Keratinocyte (primary cell): Measurements from ENCODE around the gene ATP6V0B.

Source experiments
- EZH2 ChIP-seq: IDR thresholded peaks from one replicate; pipeline ENCODE4 v1.6.1; 2012; ENCODE audit warnings: inconsistent platforms, mild to moderate bottlenecking, low read length, moderate library complexity
- TF ChIP-seq, protein P1 (sequence below), 3 experiments: IDR thresholded peaks in 1 of 3; conservative IDR thresholded peaks in 1 of 3; optimal IDR thresholded peaks in 1 of 3; 2 replicates in 2 of 3; 3 replicates in 1 of 3; pipeline versions ENCODE3 to v1.5.1; 2011; ENCODE audit warnings: low read length in 3 of 3, mild to moderate bottlenecking in 3 of 3, moderate library complexity in 2 of 3, control low read depth in 1 of 3, inconsistent platforms in 1 of 3; ENCODE audit not compliant: insufficient read depth in 2 of 3; ENCODE audit errors: extremely low read depth in 1 of 3

DNA sequence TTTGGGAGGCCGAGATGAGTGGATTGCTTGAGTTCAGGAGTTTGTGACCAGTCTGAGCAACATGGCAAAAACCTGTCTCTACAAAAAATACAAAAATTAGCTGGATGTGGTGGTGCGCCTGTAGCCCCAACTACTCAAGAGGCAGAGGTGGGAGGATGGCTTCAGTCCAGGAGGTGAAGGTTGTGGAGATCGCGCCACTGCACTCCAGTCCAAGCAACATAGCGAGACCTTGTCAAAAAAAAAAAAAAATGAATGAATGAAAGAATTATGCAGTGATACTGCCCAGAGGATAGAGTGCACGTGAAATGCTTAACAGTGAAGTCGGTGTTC is 5.4 kb upstream of the ATP6V0B start:
- TF ChIP-seq, protein P1, sequence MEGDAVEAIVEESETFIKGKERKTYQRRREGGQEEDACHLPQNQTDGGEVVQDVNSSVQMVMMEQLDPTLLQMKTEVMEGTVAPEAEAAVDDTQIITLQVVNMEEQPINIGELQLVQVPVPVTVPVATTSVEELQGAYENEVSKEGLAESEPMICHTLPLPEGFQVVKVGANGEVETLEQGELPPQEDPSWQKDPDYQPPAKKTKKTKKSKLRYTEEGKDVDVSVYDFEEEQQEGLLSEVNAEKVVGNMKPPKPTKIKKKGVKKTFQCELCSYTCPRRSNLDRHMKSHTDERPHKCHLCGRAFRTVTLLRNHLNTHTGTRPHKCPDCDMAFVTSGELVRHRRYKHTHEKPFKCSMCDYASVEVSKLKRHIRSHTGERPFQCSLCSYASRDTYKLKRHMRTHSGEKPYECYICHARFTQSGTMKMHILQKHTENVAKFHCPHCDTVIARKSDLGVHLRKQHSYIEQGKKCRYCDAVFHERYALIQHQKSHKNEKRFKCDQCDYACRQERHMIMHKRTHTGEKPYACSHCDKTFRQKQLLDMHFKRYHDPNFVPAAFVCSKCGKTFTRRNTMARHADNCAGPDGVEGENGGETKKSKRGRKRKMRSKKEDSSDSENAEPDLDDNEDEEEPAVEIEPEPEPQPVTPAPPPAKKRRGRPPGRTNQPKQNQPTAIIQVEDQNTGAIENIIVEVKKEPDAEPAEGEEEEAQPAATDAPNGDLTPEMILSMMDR (optimal IDR thresholded peaks at IDR 0.05 in 1 of 3, IDR thresholded peaks at IDR 0.05 in 1 of 3, conservative IDR thresholded peaks at IDR 0.05 in 1 of 3; ENCODE audit: extremely low read depth in 1 of 3, insufficient read depth in 2 of 3, low read length in 3 of 3): no peak
- TF ChIP-seq EZH2: no peak
